ENCODE results near the gene C22orf15.
A peak's percentile ranks its signal among the peaks of the same experiment; 100 is the strongest.

The C22orf15 gene

GRCh38 chr22:23774114-23774921 is 11.5 kb downstream of the C22orf15 start:
- DNase-seq = no peak

DNA sequence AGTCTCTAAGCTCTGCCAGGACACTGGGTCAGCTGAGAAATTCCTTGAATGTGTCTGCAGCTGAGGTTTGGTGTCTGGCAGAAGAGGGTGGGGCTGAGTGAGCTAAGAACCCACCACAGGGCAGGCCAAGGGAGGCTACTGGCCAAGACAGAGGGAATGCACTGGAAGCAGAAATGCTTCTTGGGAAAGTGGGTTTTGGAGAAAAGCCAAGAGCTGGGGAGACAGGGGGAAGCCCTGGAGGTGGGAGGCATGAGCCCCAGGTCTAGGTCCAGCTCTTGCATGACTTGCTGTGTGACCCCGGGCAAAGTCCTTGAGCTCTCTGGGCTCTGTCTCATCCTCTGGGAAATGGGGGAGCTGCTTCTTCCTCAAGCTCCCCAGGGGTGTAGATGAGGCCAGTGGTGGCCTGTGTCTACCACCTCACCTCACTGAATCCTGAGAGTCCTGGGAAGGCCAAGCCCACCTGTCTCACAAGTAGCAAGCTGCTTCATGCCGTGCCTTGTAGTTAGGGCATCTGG is 12.2 kb downstream of the C22orf15 start:
- DNase-seq = no peak

GRCh38 chr22:23775779-23776375 is 13.1 kb downstream of the C22orf15 start:
- DNase-seq = no peak

- DNase-seq = no peak
These were observed 15.2 kb downstream of the C22orf15 start for GRCh38 chr22:23777776-23778576.

GRCh38 chr22:23778577-23778900 is 15.7 kb downstream of the C22orf15 start:
- no peak for DNase-seq

DNA sequence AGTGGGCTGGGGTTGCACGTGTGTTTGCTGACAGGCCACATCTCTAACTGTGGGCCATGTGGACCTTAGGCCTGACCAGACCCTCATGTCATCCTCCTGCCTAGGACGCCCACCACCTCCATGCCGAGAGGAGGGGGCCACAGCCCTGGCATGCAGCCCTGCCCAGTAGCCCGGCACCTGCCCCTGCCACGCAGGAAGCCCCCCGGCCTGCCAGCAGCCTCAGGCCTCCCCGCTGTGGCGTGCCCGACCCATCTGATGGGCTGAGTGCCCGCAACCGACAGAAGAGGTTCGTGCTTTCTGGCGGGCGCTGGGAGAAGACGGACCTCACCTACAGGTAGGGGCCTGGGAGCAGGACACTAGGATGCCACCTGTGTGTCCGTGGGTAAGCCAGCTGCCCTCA is 16.3 kb downstream of the C22orf15 start:
- no peak for DNase-seq

- no peak for DNase-seq
These were observed 16.9 kb downstream of the C22orf15 start for GRCh38 chr22:23779731-23780130.

DNA sequence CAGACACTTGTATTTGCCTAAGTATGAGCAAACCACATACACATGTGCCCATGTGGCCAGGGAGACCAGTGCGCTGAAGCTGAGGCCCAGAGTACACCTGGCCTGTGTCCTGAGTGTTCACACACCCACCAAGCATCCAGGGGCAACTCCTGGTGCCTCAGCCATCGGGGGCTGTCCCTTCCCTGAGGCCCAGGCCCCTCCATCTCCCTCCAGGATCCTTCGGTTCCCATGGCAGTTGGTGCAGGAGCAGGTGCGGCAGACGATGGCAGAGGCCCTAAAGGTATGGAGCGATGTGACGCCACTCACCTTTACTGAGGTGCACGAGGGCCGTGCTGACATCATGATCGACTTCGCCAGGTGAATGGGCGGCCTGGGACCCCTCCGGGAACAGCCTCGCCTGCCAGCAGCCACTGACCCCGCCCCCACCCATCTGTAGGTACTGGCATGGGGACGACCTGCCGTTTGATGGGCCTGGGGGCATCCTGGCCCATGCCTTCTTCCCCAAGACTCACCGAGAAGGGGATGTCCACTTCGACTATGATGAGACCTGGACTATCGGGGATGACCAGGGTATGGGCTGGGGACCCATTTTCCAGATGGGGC is 17.5 kb downstream of the C22orf15 start:
- no peak for DNase-seq

DNA sequence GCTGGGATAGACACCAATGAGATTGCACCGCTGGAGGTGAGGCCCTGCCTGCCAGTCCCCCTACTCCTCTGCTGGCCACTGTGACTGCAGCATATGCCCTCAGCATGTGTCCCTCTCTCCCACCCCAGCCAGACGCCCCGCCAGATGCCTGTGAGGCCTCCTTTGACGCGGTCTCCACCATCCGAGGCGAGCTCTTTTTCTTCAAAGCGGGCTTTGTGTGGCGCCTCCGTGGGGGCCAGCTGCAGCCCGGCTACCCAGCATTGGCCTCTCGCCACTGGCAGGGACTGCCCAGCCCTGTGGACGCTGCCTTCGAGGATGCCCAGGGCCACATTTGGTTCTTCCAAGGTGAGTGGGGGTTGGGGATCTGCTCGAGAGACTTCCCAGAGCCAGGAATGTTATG is 18.3 kb downstream of the C22orf15 start:
- no peak for DNase-seq

GRCh38 chr22:23781511-23782183 is 18.9 kb downstream of the C22orf15 start:
- no peak for DNase-seq

DNA sequence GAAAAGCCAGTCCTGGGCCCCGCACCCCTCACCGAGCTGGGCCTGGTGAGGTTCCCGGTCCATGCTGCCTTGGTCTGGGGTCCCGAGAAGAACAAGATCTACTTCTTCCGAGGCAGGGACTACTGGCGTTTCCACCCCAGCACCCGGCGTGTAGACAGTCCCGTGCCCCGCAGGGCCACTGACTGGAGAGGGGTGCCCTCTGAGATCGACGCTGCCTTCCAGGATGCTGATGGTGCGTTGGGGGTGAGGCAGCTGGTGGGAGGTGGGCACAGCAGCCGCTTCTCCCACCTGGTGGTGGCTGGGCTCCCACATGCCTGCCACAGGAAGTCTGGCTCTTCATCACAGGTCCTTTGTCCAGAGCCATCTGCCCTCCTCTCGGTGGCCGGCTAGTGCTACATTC is 19.5 kb downstream of the C22orf15 start:
- no peak for DNase-seq

DNA sequence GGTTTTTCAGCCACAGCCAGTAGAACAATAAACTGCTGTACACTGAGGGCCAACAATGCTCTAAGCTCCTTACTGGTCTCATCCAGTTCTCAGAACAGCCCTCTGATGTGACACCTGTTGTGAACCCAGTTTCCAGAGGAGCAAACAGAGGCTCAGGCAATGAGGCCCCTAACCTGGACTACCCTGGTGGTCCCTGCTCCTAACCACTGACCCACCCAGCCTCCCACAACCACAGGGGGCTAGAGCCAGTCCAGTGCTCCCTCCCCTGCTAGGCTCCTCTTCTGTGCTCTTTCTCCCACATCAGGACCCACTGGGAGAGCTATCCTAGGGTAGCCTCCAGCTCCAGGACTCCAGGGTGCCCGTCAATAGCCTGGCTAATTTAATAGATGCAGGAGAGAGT is 19.9 kb downstream of the C22orf15 start:
- no peak for DNase-seq

GRCh38 chr22:23783265-23784150 is 20.7 kb downstream of the C22orf15 start:
- DNase-seq = no peak

DNA sequence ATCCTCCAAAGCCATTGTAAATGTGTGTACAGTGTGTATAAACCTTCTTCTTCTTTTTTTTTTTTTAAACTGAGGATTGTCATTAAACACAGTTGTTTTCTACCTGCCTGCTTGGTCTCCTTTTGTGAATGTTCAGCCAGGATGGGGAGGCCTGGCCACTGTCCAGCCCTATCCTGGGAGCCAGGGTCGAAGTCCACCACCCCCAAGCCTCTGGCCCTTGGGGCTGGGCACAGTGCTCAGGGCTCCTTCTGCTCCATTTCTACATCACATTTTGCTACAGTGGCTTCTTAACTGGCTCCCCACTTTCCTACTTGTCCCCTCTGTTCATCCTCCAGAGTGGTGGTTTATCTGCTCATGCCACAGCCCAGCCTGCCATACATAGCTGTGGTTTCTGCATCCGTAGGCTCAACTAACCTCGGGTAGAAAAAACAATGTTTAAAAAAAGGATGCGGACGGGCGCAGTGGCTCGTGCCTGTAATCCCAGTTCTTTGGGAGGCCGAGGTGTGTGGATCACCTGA is 21.5 kb downstream of the C22orf15 start:
- no peak for DNase-seq

DNA sequence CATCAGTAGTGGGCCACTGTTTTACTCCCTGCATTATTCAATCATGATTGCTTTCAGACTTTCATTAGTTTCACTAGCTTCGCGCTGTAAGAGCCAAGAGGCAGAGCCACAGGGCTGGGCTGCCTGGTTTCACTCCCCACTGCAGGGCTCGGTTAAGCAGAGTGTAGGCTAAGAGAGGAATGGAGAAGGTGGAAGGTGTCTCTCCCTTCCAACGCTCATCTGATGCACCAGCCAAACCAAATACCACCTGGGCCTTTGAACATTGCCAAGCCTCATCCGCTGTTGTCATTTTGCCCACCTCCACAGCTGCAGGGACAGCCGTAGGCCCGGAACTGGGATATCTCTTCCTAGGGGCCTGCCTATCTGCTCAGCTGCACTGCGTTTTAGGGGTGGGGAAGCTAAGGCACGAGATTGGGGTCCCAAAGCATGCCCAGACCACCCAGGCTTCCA is 23.5 kb downstream of the C22orf15 start:
- no peak for DNase-seq

- peak; percentile 32 for DNase-seq
These were observed 24.2 kb downstream of the C22orf15 start, which contains the start of gene SMARCB1 for GRCh38 chr22:23786752-23787599. Gene SMARCB1, plus strand, starts transcription at chr22:23786966. Its CDS starts 204 bp downstream, at chr22:23787170.

DNA sequence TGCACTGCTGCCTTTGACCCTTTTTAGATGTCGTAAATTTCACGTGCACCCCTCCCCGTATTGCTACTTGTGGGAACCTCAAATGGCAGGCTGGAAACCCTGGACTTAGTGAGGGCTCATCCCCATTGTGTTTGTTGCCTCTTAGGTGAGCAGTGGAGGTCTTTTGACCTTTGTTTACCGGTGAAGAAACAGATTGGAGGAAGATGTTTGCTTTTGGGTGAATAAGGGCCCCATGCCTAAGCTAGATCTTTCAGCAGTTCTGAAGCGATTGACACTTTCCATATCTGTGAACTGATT is 24.8 kb downstream of the C22orf15 start:
- DNase-seq = no peak

- no peak for DNase-seq
These were observed 25.1 kb downstream of the C22orf15 start for GRCh38 chr22:23787910-23788309.

- DNase-seq = no peak
These were observed 26.3 kb downstream of the C22orf15 start for GRCh38 chr22:23789121-23789520.

- no peak for DNase-seq
These were observed 26.8 kb downstream of the C22orf15 start for GRCh38 chr22:23789638-23790037.
